HFFc6 (cell line): ENCODE data around the gene CACNA1C. TPM values are rescaled to one million over a fixed set of nuclear protein-coding genes. Genes with fewer than 3 reads are reported as not detected.
A peak's percentile ranks its signal among the peaks of the same experiment; 100 is the strongest.

Experiments
- DNase-seq: peaks from one replicate; pipeline ENCODE4 v3.0.0-alpha.2; 2018
- H3K27ac Mint-ChIP-seq: 2 replicates; pipeline ENCODE4 v1.8.0; 2020; ENCODE audit warnings: mild to moderate bottlenecking, mixed read lengths
- H3K27me3 Mint-ChIP-seq: 2 replicates; pipeline ENCODE4 v1.8.0; 2021; ENCODE audit warnings: mild to moderate bottlenecking, moderate library complexity, mixed read lengths; ENCODE audit not compliant: insufficient read depth
- H3K36me3 Mint-ChIP-seq: 2 replicates; pipeline ENCODE4 v1.8.0; 2021; ENCODE audit warnings: low read depth, mixed read lengths
- H3K4me1 Mint-ChIP-seq: 2 replicates; pipeline ENCODE4 v1.8.0; 2020; ENCODE audit warnings: low read depth, mixed read lengths
- H3K4me3 Mint-ChIP-seq: 2 replicates; pipeline ENCODE4 v1.8.0; 2020; ENCODE audit warnings: mild to moderate bottlenecking, moderate library complexity, mixed read lengths
- H3K9me3 Mint-ChIP-seq: 2 replicates; pipeline ENCODE4 v1.8.0; 2020; ENCODE audit warnings: mild to moderate bottlenecking, mixed read lengths
- total RNA-seq, 6 experiments: library from RNA; stranded (reverse); fragmentation: NEBNext Ultra II Directional; extraction: Animal tissue kit (Norgen Biotek cat#: 25700); gene quantifications; 2 replicates in 1 of 6; 3 replicates in 5 of 6; pipeline ENCODE4 v1.2.3, GENCODE V29; 2021
- TF ChIP-seq, protein P1 (sequence below): fragments of 200-600 bp; sonication (generic); IDR thresholded peaks from 2 replicates; pipeline ENCODE4 v1.5.0; 2021; ENCODE audit warnings: antibody characterized with exemption, mild to moderate bottlenecking

Gene CACNA1C
- total RNA-seq, 6 experiments from 2014 or later = 6.7 to 11.5 (median 10.6) TPM

DNA sequence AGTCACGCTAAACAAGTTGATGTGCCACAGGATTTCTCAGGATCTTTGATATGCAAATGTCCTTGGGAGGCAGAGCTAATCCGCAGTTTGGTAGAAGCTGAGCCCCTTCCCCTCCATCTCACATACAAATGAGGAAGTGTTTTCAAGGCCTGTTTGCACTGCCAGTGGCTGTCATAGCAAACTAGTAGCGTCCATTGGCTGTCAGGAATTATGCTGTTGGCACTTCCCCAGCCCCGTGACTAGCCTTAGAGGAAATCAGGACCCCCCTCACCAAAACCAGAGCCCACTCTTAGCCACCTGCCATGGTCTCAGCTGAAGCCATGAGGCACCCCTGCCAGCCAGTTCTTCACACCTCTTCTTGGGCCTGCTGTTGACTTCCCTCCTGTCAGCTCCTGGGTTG is 253.9 kb downstream of the CACNA1C start:
- Mint-ChIP-seq H3K4me1 (peaks cover 65% of the 10 kb centered on the region), H3K27ac (no peak overlapping the region), H3K4me3 (no peak overlapping the region)

DNA sequence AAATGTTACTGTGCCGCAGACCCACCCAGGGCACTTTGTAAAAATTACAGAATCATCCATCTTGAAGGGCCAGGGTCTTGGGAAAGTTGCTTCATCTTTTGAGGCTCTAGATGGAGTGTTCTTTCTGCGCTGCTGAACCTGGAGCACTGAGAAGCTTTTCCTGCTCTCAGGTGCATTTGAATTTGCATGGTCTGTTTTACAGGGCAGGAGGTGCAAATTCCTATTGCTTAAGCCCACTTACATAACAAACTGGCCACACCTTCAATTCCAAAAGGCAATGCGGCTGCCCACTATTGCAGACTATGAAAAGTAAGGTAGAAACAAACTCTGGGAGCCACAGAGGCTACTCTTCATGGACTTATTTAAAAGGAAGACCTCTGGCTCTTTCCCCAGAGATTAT is 254.8 kb downstream of the CACNA1C start:
- Mint-ChIP-seq H3K4me1 (peaks cover 65% of the 10 kb centered on the region), H3K9me3 (peaks cover 4% of the 10 kb centered on the region; the same call in 1 of the 2 replicates), H3K36me3 (peaks cover 9% of the 10 kb centered on the region), H3K4me3 (no peak overlapping the region), H3K27ac (no peak overlapping the region), H3K27me3 (no peaks in the 10 kb centered on the region; the same call in 1 of the 2 replicates)
- DNase-seq = no peak
- TF ChIP-seq, protein P1, sequence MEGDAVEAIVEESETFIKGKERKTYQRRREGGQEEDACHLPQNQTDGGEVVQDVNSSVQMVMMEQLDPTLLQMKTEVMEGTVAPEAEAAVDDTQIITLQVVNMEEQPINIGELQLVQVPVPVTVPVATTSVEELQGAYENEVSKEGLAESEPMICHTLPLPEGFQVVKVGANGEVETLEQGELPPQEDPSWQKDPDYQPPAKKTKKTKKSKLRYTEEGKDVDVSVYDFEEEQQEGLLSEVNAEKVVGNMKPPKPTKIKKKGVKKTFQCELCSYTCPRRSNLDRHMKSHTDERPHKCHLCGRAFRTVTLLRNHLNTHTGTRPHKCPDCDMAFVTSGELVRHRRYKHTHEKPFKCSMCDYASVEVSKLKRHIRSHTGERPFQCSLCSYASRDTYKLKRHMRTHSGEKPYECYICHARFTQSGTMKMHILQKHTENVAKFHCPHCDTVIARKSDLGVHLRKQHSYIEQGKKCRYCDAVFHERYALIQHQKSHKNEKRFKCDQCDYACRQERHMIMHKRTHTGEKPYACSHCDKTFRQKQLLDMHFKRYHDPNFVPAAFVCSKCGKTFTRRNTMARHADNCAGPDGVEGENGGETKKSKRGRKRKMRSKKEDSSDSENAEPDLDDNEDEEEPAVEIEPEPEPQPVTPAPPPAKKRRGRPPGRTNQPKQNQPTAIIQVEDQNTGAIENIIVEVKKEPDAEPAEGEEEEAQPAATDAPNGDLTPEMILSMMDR = no peak

More for the DNA sequence above, 253.9 kb downstream of the CACNA1C start:
- no peak for DNase-seq
- Mint-ChIP-seq H3K36me3 (peaks cover 9% of the 10 kb centered on the region), H3K27me3 (no peaks in the 10 kb centered on the region; the same call in 1 of the 2 replicates), H3K9me3 (peaks cover 4% of the 10 kb centered on the region; the same call in 1 of the 2 replicates)
- TF ChIP-seq, protein P1 = no peak

DNA sequence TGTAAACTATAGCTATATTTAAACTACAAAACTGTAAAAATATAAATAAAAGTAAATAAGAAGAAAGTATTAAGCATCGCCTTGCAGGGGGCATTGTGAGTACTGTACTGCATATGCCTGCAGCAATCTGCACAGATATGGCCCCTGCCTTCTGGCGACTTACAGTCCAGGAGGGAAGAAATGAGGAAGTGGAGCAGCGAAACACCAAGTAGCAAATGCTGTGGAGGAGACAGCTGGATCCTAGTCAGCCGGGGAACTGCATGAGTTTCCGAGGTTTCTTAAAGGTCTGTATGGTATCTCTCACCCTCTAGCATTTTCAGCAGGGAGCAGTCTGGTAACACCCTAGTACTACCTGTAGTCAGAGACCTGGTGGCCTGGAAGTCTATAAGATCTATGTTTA is 256.9 kb downstream of the CACNA1C start:
- TF ChIP-seq, protein P1 = no peak
- Mint-ChIP-seq H3K9me3 (peaks cover 8% of the 10 kb centered on the region; the same call in 1 of the 2 replicates), H3K27ac (peak overlapping the region; percentile 38; the same call in 1 of the 2 replicates), H3K4me3 (no peak overlapping the region), H3K36me3 (peaks cover 16% of the 10 kb centered on the region), H3K27me3 (no peaks in the 10 kb centered on the region; the same call in none of the 2 replicates), H3K4me1 (peaks cover 61% of the 10 kb centered on the region)
- no peak for DNase-seq

DNA sequence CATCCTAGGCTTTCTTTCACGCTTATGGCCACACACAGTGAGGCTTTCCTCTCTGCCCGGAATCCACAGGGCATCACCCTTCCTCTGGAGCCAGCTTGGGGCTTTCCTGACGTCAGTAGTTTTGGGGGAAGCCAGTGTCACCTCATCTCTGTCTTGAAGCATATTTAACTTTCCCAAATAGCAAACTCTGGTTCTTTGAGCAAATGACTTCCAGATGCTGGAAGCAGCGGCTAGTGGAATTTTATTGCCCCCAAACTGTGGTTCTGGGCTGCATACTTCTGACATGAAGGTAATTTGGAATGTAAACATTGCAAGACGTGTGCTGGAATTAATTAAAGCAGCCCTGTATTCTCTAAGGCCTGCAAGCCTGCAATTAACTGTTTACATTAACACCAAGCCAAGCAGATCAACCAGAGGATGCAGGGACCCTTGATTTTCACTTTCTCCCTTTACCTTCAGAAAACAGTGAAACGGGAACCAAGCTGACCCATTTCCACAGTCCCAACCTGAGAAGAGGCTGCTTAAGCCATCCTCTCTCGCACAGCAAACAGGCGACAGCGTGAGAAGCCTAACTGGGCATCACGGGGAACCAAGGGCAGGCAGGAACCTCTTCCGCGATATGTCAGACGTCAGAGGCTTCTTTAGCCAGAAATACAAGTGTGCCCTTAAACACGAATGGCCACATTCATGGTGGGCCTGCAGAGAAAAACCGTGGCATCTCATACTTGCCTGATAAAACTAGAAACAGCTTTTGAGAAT is 258.4 kb downstream of the CACNA1C start:
- TF ChIP-seq, protein P1 = no peak
- peaks cover 48% of the 10 kb centered on the region for H3K4me1 Mint-ChIP-seq
- H3K27me3 Mint-ChIP-seq = no peaks in the 10 kb centered on the region; the same call in 1 of the 2 replicates
- H3K4me3 Mint-ChIP-seq = peak overlapping the region; percentile 77
- H3K9me3 Mint-ChIP-seq = peaks cover 9% of the 10 kb centered on the region; the same call in 1 of the 2 replicates
- peaks cover 17% of the 10 kb centered on the region for H3K36me3 Mint-ChIP-seq
- H3K27ac Mint-ChIP-seq = peak overlapping the region; percentile 94
- peak; percentile 77 for DNase-seq

DNA sequence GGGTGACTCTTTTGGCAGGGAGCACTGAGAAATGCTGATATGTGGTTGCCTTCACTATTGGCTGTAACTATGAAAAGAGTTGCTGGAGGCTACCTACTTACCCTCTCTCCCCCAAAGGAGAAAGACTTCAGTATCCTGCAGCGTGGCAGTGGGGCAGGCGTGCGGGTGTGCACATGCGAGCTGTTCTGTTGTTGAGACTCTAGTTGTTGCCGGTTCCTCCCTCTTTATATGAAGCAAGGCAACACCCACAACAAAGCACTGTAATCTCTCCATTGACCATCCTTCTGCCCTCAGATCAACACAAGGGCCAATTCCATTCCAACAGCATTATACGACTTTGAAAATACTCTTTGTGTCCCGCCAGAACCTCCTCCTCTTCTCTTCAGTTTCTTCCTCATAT is 259.4 kb downstream of the CACNA1C start:
- no peaks in the 10 kb centered on the region; the same call in 1 of the 2 replicates for H3K27me3 Mint-ChIP-seq
- no peak for DNase-seq
- H3K27ac Mint-ChIP-seq = peak overlapping the region; percentile 94; the same call in 1 of the 2 replicates
- TF ChIP-seq, protein P1 = no peak
- peaks cover 9% of the 10 kb centered on the region; the same call in 1 of the 2 replicates for H3K9me3 Mint-ChIP-seq
- H3K4me3 Mint-ChIP-seq = no peak overlapping the region
- peaks cover 43% of the 10 kb centered on the region for H3K4me1 Mint-ChIP-seq
- H3K36me3 Mint-ChIP-seq = peaks cover 17% of the 10 kb centered on the region
